GM11168 (cell line): Measurements from ENCODE around the gene ZCCHC24.

ENCODE experiments used
- in situ Hi-C: fragments of 300-500 bp; cut with MboI; formaldehyde crosslinking; loops from one replicate; pipeline ENCODE4 v1.12.0; 2022; ENCODE audit warnings: low sequenced_read_pairs; ENCODE audit not compliant: unreplicated experiment

Gene ZCCHC24

GRCh38 chr10:79376751-79377556 is 68.5 kb downstream of the ZCCHC24 start:
- in situ Hi-C loops: no loop called here

GRCh38 chr10:79376078-79376628 is 69.3 kb downstream of the ZCCHC24 start:
- in situ Hi-C loops: no loop called here

- in situ Hi-C loops: no loop called here
Measured at GRCh38 chr10:79375321-79376077, 69.9 kb downstream of the ZCCHC24 start.

- in situ Hi-C loops: no loop called here
Measured at GRCh38 chr10:79374312-79375191, 70.9 kb downstream of the ZCCHC24 start.

- in situ Hi-C loops: no loop called here
Measured at GRCh38 chr10:79372871-79373270, 72.6 kb downstream of the ZCCHC24 start.

GRCh38 chr10:79367426-79368189 is 77.8 kb downstream of the ZCCHC24 start:
- in situ Hi-C loops: loop anchor here (10.0 kb wide), 1 partner anchor 97 kb away; no protein-coding TSS in a partner anchor

GRCh38 chr10:79361726-79362397 is 83.6 kb downstream of the ZCCHC24 start:
- in situ Hi-C loops: loop anchor here (10.0 kb wide), 1 partner anchor 103 kb away; no protein-coding TSS in a partner anchor

GRCh38 chr10:79360499-79361342 is 84.7 kb downstream of the ZCCHC24 start:
- in situ Hi-C loops: loop anchor here (10.0 kb wide), 1 partner anchor 104 kb away; no protein-coding TSS in a partner anchor

GRCh38 chr10:79359816-79360498 is 85.5 kb downstream of the ZCCHC24 start:
- in situ Hi-C loops: loop anchor here (10.0 kb wide), 1 partner anchor 105 kb away; no protein-coding TSS in a partner anchor

GRCh38 chr10:79358811-79359210 is 86.6 kb downstream of the ZCCHC24 start:
- in situ Hi-C loops: no loop called here

GRCh38 chr10:79357180-79357579 is 88.2 kb downstream of the ZCCHC24 start:
- in situ Hi-C loops: no loop called here

- in situ Hi-C loops: no loop called here
Measured at GRCh38 chr10:79356104-79356503, 89.3 kb downstream of the ZCCHC24 start.

- in situ Hi-C loops: no loop called here
Measured at GRCh38 chr10:79355420-79356017, 89.9 kb downstream of the ZCCHC24 start.

GRCh38 chr10:79354615-79355014 is 90.8 kb downstream of the ZCCHC24 start:
- in situ Hi-C loops: no loop called here

GRCh38 chr10:79354141-79354540 is 91.3 kb downstream of the ZCCHC24 start:
- in situ Hi-C loops: no loop called here

GRCh38 chr10:79353726-79354125 is 91.7 kb downstream of the ZCCHC24 start:
- in situ Hi-C loops: no loop called here

- in situ Hi-C loops: no loop called here
Measured at GRCh38 chr10:79353000-79353406, 92.4 kb downstream of the ZCCHC24 start.
